Body of pancreas (tissue), 4 donors: Measurements from ENCODE around the gene PAGR1. TPM values are rescaled to one million over a fixed set of nuclear protein-coding genes. Genes with fewer than 3 reads are reported as not detected.

Experiments used
- ATAC-seq: fragments of 150-250 bp; one replicate; pipeline ENCODE4 v1.9.1; 2016
- DNase-seq, 4 donors: peaks; one replicate each; pipeline ENCODE4 v3.0.0-alpha.2; 2019
- H3K27ac ChIP-seq, 4 donors: fragments of 200-600 bp; sonication (generic); 1 replicate in 3 of 4; 2 replicates in 1 of 4; pipeline versions ENCODE4 v1.5.1 to v1.6.1; 2016 to 2019; ENCODE audit warnings: mild to moderate bottlenecking in 1 of 4, mixed read lengths in 1 of 4, moderate library complexity in 1 of 4
- H3K27me3 ChIP-seq, 2 donors: fragments of 200-600 bp; sonication (generic); one replicate each; pipeline ENCODE4 v1.6.0; 2016; ENCODE audit warnings: mild to moderate bottlenecking in 1 of 2
- H3K36me3 ChIP-seq, 2 donors: fragments of 200-600 bp; sonication (generic); replicated peaks in 1 of 2; 2 replicates each; pipeline ENCODE4 v1.5.1; 2016; ENCODE audit warnings: low read depth in 2 of 2; ENCODE audit not compliant: insufficient read depth in 1 of 2
- H3K4me1 ChIP-seq: fragments of 200-600 bp; sonication (generic); one replicate; pipeline ENCODE4 v1.6.0; 2016
- H3K4me3 ChIP-seq, 2 donors: fragments of 200-600 bp; sonication (generic); 1 replicate in 1 of 2; 2 replicates in 1 of 2; pipeline ENCODE4 v1.5.1; 2016 to 2019
- H3K9me3 ChIP-seq, 3 donors: fragments of 200-600 bp; sonication (generic); 1 replicate in 2 of 3; 2 replicates in 1 of 3; pipeline ENCODE4 v1.5.1; 2016
- POLR2A ChIP-seq, 3 donors: fragments of 450-650 bp; IDR thresholded peaks; one replicate each; pipeline ENCODE4 v1.6.1; 2016; ENCODE audit warnings: antibody characterized with exemption in 3 of 3, mild to moderate bottlenecking in 2 of 3
- WGBS, 2 donors: methylation state at CpG; one replicate each; pipeline ENCODE4 v1.1.5; 2017; 5-methylcytosine and 5-hydroxymethylcytosine counted together
- intact Hi-C: fragments of 100-400 bp; cut with DNase I; formaldehyde crosslinking; loops from one replicate; pipeline ENCODE4 v1.15.1; 2023
- total RNA-seq, 2 donors: library from RNA; depleted of rRNA; stranded (reverse); fragments of >200 nt; gene quantifications; one replicate each; pipeline ENCODE4 v1.1.0, GENCODE V29; 2016
- TF ChIP-seq, protein P1 (sequence below), 7 experiments: fragments of 450-650 bp in 4 of 7; fragments of 200-600 bp in 3 of 7; sonication (generic) in 3 of 7; IDR thresholded peaks; one replicate each; pipeline ENCODE4 v1.5.1; 2016 to 2019; ENCODE audit warnings: antibody characterized with exemption in 7 of 7

Gene PAGR1
- total RNA-seq, 2 donors from 2014 or later = 27.5 to 63.9 TPM

GRCh38 chr16:29811170-29811895 lies 4.6 kb upstream of the PAGR1 start:
- H3K27ac ChIP-seq = peak overlapping the region; percentile 77 to 90 (median 86)
- intact Hi-C loops = no loop called here
- ATAC-seq (peak; percentile 69), DNase-seq (peak; percentile 96 to 98 (median 98))
- WGBS, 2 donors = 0 to 2% methylated on average over 13 to 31 of the region's 31 CpGs
- no peaks in the 10 kb centered on the region for H3K36me3 ChIP-seq
- peaks cover 61% of the 10 kb centered on the region for H3K4me1 ChIP-seq
- TF ChIP-seq, protein P1, sequence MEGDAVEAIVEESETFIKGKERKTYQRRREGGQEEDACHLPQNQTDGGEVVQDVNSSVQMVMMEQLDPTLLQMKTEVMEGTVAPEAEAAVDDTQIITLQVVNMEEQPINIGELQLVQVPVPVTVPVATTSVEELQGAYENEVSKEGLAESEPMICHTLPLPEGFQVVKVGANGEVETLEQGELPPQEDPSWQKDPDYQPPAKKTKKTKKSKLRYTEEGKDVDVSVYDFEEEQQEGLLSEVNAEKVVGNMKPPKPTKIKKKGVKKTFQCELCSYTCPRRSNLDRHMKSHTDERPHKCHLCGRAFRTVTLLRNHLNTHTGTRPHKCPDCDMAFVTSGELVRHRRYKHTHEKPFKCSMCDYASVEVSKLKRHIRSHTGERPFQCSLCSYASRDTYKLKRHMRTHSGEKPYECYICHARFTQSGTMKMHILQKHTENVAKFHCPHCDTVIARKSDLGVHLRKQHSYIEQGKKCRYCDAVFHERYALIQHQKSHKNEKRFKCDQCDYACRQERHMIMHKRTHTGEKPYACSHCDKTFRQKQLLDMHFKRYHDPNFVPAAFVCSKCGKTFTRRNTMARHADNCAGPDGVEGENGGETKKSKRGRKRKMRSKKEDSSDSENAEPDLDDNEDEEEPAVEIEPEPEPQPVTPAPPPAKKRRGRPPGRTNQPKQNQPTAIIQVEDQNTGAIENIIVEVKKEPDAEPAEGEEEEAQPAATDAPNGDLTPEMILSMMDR (IDR thresholded peaks at IDR 0.05) = no peak
- TF ChIP-seq POLR2A (IDR thresholded peaks at IDR 0.05) = peak; percentile 32 to 68 (median 63)
- H3K27me3 ChIP-seq = no peaks in the 10 kb centered on the region
- no peaks in the 10 kb centered on the region for H3K9me3 ChIP-seq
- peak overlapping the region; percentile 2 to 9 for H3K4me3 ChIP-seq

GRCh38 chr16:29811896-29812665 lies 3.9 kb upstream of the PAGR1 start, which contains the start of gene PRRT2:
Gene PRRT2 (plus strand): TSS chr16:29812193. CDS start chr16:29813055, 862 bp downstream.
- Histone ChIP-seq H3K4me1 (peaks cover 65% of the 10 kb centered on the region), H3K27ac (peak within 1 kb of the TSS; percentile 77 to 90 (median 86)), H3K9me3 (no peaks in the 10 kb centered on the region), H3K36me3 (no peaks in the 10 kb centered on the region), H3K4me3 (peak within 1 kb of the TSS; percentile 2 to 9), H3K27me3 (no peaks in the 10 kb centered on the region)
- TF ChIP-seq POLR2A (IDR thresholded peaks at IDR 0.05) = no peak
- TF ChIP-seq, protein P1 (IDR thresholded peaks at IDR 0.05) = no peak
- ATAC-seq (no peak), DNase-seq (peak; percentile 37 to 45 (median 42))
- intact Hi-C loops = no loop called here
- 6 to 12% methylated on average over 43 to 69 of the region's 69 CpGs for WGBS, 2 donors

- Histone ChIP-seq H3K36me3 (no peaks in the 10 kb centered on the region), H3K27ac (peak overlapping the region in 1 of 4 donors; percentile 89), H3K4me1 (peaks cover 65% of the 10 kb centered on the region), H3K9me3 (no peaks in the 10 kb centered on the region), H3K4me3 (no peak overlapping the region), H3K27me3 (no peaks in the 10 kb centered on the region)
- no peak for ATAC-seq
- intact Hi-C loops = no loop called here
- no peak for DNase-seq
- TF ChIP-seq, protein P1 (IDR thresholded peaks at IDR 0.05) = no peak
- TF ChIP-seq POLR2A (IDR thresholded peaks at IDR 0.05) = no peak
- 79 to 83% methylated on average over 7 of the region's 9 CpGs for WGBS, 2 donors
These were observed 3.0 kb upstream of the PAGR1 start for GRCh38 chr16:29812754-29813643.

DNA sequence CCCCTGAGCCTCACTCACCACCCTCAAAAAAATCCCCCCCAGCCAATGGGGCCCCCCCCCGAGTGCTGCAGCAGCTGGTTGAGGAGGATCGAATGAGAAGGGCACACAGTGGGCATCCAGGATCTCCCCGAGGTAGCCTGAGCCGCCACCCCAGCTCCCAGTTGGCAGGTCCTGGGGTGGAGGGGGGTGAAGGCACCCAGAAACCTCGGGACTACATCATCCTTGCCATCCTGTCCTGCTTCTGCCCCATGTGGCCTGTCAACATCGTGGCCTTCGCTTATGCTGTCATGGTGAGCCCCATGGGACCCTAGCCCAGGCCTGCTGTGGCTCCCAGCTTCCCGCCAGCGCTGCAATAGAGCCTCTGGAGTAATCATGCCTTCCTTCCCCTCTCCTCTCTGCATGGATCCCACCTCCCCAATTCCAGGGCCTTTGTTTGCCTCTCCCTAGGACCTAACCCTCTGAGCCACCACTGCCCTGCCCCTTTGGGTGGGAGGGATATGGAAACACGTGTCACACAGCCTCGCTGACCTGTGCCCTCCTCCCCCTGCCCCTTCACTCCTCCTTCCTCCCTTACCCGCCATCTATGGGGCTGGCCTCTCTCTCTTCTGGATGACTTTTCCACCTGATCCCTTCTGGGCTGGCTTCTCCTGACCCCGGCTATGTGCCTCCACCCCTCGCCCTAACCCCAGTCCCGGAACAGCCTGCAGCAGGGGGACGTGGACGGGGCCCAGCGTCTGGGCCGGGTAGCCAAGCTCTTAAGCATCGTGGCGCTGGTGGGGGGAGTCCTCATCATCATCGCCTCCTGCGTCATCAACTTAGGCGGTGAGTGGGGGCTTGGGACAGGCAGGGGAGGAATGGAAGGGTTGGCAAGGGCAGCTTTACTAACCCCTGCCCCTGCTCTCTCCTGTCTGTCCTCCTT lies 2.0 kb upstream of the PAGR1 start:
- Histone ChIP-seq H3K4me1 (peaks cover 65% of the 10 kb centered on the region), H3K4me3 (no peak overlapping the region), H3K27me3 (no peaks in the 10 kb centered on the region), H3K27ac (no peak overlapping the region), H3K9me3 (no peaks in the 10 kb centered on the region), H3K36me3 (no peaks in the 10 kb centered on the region)
- TF ChIP-seq POLR2A (IDR thresholded peaks at IDR 0.05) = no peak
- TF ChIP-seq, protein P1 (IDR thresholded peaks at IDR 0.05) = no peak
- DNase-seq (no peak), ATAC-seq (no peak)
- 78 to 87% methylated on average over 22 to 24 of the region's 24 CpGs for WGBS, 2 donors
- intact Hi-C loops = no loop called here
